Measurements from ENCODE around the gene BCAR3. TPM values are rescaled to one million over a fixed set of nuclear protein-coding genes. Genes with fewer than 3 reads are reported as not detected.

BCAR3 gene
- total and polyA plus RNA-seq, 2 of the 4 experiments (the other 2 are of a cell fraction): 41.4 to 46.4 TPM

GRCh38 chr1:93542398-93542797 lies 139.2 kb downstream of the BCAR3 start:
- intact Hi-C loops (cut with micrococcal nuclease) (loop anchor here (10.0 kb wide), 1 partner anchor 48 kb away; no protein-coding TSS in a partner anchor), in situ Hi-C loops (cut with MboI; ENCODE audit: low sequenced_read_pairs) (no loop called here), dilution Hi-C loops (cut with HindIII; ENCODE audit: low sequenced_read_pairs, unreplicated experiment) (no loop called here)
- Histone ChIP-seq H3K27ac (ENCODE audit: insufficient read depth, low read length) (no peak overlapping the region), H3K9ac (ENCODE audit: low read depth, low read length) (no peak overlapping the region), H3K18ac (ENCODE audit: low read depth, low read length) (no peak overlapping the region), H3K27me3 (ENCODE audit: control insufficient read depth, insufficient read depth, low read length) (no peaks in the 10 kb centered on the region), H2BK15ac (ENCODE audit: low read depth, low read length) (no peak overlapping the region), H2BK5ac (ENCODE audit: low read depth, low read length, poor library complexity, severe bottlenecking) (no peak overlapping the region), H3K4ac (ENCODE audit: low read depth, low read length) (no peak overlapping the region), H3K4me1 (ENCODE audit: control insufficient read depth, insufficient read depth, low read length) (no peaks in the 10 kb centered on the region), H4K8ac (ENCODE audit: low read depth in 2 of 2, low read length in 2 of 2) (no peak overlapping the region), H2BK120ac (ENCODE audit: low read depth, low read length) (no peak overlapping the region), H3K36me3 (ENCODE audit: control insufficient read depth, insufficient read depth, low read length) (no peaks in the 10 kb centered on the region), H3K9me1 (ENCODE audit: insufficient read depth, low read length) (no peaks in the 10 kb centered on the region), H3K23ac (ENCODE audit: low read depth, low read length) (no peak overlapping the region), H2AFZ (replicated peaks; ENCODE audit: low read length, poor library complexity) (no peak overlapping the region), H3K9me3 (ENCODE audit: control insufficient read depth, insufficient read depth, low read length) (no peaks in the 10 kb centered on the region), H3K4me2 (ENCODE audit: low read depth, low read length) (no peak overlapping the region), H3K4me3 (ENCODE audit: insufficient read depth, low read depth, low read length) (no peak overlapping the region), H2AK5ac (ENCODE audit: low read depth, low read length) (no peak overlapping the region), H2BK20ac (ENCODE audit: low read depth, low read length) (no peak overlapping the region), H3K14ac (replicated peaks; ENCODE audit: low read depth, low read length) (no peak overlapping the region), H2AK9ac (replicated peaks; ENCODE audit: low read depth, low read length, poor library complexity) (no peak overlapping the region), H3K79me1 (ENCODE audit: low read depth in 1 of 2, low read length in 2 of 2) (no peaks in the 10 kb centered on the region), H3K56ac (ENCODE audit: extremely low read depth, insufficient read depth, low read length) (no peak overlapping the region), H4K20me1 (ENCODE audit: insufficient read depth, low read length) (no peaks in the 10 kb centered on the region), H4K5ac (ENCODE audit: low read depth, low read length) (no peak overlapping the region), H4K91ac (ENCODE audit: insufficient read depth, low read depth, low read length) (no peak overlapping the region)
- POLR2A ChIA-PET (ENCODE audit: unreplicated experiment): no interaction called here
- no CpG with 5 or more reads among the region's 1 CpG for WGBS, 2 experiments (ENCODE audit: extremely low coverage in 2 of 2, insufficient read length in 1 of 2)
- CTCF ChIA-PET: interaction anchor here (0.7 kb wide), 1 partner anchor 297 kb away, joined by 3 read pairs; no protein-coding TSS in a partner anchor
- DNase-seq: no peak
- no peak for ATAC-seq (ENCODE audit: low read depth)
- no TSS peak for BruUV-seq (replicated peaks)
- TF ChIP-seq, protein P1, sequence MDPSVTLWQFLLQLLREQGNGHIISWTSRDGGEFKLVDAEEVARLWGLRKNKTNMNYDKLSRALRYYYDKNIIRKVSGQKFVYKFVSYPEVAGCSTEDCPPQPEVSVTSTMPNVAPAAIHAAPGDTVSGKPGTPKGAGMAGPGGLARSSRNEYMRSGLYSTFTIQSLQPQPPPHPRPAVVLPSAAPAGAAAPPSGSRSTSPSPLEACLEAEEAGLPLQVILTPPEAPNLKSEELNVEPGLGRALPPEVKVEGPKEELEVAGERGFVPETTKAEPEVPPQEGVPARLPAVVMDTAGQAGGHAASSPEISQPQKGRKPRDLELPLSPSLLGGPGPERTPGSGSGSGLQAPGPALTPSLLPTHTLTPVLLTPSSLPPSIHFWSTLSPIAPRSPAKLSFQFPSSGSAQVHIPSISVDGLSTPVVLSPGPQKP (IDR thresholded peaks at IDR 0.05; ENCODE audit: borderline replicate concordance, low read depth, low read length): no peak
- TF ChIP-seq RFX5 (IDR thresholded peaks at IDR 0.05; ENCODE audit: low read depth, low read length) (no peak), POLR2A (IDR thresholded peaks at IDR 0.05; ENCODE audit: low read depth, low read length) (no peak), CEBPB (IDR thresholded peaks at IDR 0.05; ENCODE audit: low read depth, low read length) (no peak)

All from IMR-90 (cell line).